ENCODE results near the gene GNRH2.
"Not testable (repeated sequence)": the region's sequence is repeated elsewhere in the genome, so short reads cannot be mapped to it uniquely, and the experiment has no call there.

The GNRH2 gene

DNA sequence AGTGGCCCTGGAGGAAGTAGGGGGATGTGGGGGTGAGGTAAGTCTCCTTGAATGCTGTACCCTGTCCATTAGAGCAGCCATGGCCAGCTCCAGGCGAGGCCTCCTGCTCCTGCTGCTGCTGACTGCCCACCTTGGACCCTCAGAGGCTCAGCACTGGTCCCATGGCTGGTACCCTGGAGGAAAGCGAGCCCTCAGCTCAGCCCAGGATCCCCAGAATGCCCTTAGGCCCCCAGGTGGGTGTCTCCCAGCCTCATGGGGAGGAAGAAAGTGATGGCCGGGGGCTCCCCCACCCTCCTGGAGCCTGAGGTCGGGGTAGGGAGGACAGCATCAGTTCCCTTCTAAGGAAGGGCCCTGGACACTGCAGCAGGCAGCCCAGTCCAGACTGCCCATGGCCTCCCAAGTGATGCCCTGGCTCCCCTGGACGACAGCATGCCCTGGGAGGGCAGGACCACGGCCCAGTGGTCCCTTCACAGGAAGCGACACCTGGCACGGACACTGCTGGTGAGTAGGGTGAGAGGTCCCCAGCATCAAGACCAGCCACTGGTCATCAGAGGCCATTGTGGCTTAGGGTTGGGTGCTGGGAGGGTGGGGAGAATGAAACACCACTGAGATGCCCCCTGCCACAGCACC is 1.0 kb downstream of the GNRH2 start:
- FAIRE-seq = no peak

- FAIRE-seq = no peak
Observed at GRCh38 chr20:3045042-3045815, 1.8 kb downstream of the GNRH2 start.

DNA sequence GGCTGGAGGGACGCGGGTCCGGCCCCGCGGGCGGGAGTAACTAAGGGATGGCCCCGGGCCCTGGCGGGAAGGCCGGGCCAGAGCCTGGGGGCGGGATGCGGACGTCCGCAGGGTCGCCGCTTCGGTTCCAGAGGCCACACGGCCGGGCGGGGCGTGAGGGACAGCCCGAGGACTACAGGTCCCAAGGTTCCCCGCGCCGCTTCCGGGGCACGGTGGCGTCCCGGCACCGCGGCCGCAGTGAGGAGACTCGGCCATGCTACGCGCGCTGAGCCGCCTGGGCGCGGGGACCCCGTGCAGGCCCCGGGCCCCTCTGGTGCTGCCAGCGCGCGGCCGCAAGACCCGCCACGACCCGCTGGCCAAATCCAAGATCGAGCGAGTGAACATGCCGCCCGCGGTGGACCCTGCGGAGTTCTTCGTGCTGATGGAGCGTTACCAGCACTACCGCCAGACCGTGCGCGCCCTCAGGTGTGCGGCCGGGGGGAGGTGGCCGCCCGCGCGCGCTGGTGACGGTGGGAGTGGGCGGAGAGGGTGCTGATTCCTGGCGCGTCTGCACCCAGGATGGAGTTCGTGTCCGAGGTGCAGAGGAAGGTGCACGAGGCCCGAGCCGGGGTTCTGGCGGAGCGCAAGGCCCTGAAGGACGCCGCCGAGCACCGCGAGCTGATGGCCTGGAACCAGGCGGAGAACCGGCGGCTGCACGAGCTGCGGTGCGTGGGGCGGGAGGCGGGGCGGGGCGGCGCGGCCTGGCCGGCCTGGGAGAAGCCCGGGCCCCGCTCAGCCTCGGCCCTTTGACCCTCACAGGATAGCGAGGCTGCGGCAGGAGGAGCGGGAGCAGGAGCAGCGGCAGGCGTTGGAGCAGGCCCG is 2.6 kb downstream of the GNRH2 start, which contains the start of gene MRPS26:
Gene MRPS26 (plus strand): TSS at position 237 of the 861 bp plus-strand sequence. CDS start 17 bp downstream, at position 254.
- FAIRE-seq = no peak

GRCh38 chr20:3046677-3047462 is 3.4 kb downstream of the GNRH2 start:
- no peak for FAIRE-seq

DNA sequence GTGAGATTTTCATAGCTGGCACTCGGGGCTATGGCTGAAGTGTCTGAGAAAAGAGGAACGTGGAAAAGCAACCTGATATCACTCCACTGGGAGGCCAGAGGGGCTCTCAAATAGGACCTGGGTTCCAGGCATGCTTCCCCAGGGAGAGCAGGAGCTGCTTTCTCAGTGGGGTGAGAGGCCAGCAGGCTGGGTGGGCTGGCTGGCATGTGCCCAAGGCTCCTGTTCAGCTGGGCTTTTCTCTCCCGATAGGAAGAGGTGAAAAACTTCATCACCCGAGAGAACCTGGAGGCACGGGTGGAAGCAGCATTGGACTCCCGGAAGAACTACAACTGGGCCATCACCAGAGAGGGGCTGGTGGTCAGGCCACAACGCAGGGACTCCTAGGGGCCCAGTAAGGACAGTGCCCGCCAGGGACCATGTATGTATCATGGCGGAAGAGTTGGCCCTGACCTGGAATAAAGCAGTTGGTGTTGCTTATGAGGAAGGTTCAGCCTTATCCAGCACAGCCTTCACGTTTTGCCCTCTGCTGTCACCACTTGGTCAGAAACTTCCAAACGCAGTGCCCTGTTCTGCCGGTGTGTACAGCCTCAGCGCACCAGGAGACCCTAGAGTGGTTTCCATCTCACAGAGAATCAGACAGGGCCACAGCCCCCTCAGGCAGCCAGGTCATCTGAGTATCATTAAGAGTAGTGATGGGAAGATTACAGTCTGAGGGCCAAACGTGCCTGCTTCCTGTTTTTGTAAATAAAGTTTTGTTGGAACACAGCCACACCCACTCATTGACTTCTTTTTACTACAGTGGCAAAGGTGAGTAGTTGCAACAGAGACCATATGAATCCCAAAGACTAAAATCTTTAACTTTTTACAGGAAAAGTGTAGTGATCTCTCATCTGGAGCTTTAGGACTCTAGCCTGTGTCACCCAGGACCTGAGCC is 4.3 kb downstream of the GNRH2 start:
- FAIRE-seq = no peak

- no peak for FAIRE-seq
Observed at GRCh38 chr20:3051385-3052019, 8.1 kb downstream of the GNRH2 start.

GRCh38 chr20:3059489-3059888 is 16.1 kb downstream of the GNRH2 start:
- FAIRE-seq = no peak

GRCh38 chr20:3064119-3064518 is 20.7 kb downstream of the GNRH2 start:
- FAIRE-seq = not testable (repeated sequence)

DNA sequence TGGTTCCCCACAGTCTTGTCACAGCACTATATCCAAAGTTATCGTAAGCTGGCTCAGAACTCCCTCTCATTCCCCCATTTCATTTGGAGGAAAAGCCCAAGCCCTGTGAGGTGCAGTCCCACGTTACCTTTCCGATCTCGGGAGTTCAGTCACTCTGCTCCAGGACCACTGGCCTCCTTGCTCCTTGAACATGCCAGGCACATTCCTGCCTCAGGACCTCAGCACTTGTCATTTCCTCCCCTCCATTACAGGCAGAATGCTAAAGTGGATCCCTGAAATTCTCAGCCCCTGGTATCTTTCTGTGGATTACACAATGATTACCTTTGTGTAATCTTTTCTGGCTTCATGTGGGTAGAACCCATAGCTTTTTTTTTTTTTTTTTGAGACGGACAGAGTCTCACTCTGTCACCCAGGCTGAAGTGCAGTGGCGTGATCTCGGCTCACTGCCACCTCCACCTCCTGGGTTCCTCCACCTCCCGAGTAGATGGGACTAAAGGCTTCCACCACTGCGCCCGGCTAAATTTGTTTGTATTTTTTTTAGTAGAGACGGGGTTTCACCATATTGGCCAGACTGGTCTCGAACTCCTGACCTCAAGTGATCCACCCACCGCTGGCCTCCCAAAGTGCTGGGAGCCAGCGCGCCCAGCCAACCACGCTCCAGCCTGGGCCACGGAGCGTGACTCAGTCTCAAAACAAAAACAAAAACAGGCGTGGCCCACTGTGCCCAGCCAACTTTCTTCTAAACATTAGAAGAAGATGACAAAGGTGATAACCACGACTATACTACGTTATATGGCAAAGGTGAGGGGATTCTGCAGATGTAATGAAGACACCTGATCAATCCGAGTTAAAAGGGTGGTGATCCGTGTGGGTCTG is 24.0 kb downstream of the GNRH2 start:
- no peak for FAIRE-seq

- FAIRE-seq = no peak
Observed at GRCh38 chr20:3068075-3068474, 24.7 kb downstream of the GNRH2 start.

- no peak for FAIRE-seq
Observed at GRCh38 chr20:3068986-3069900, 25.8 kb downstream of the GNRH2 start.

DNA sequence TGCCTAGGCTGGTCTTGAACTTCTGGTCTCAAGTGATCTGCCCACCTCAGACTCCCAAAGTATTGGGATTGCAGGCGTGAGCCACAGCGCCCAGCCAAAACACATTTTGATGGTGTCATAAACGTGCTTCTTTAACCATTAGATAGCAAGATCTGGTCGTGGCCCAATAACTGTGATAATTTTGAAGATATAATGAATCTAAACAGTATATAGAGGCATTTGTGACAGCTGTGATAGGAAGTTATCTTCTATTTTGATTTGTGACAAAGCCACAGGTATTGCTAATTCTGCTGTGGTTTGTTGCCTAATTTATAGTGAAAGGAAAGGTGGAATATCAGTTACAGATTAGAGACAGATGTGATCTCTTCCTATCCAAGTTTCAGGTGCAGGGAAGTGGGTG is 27.3 kb downstream of the GNRH2 start:
- FAIRE-seq = no peak

DNA sequence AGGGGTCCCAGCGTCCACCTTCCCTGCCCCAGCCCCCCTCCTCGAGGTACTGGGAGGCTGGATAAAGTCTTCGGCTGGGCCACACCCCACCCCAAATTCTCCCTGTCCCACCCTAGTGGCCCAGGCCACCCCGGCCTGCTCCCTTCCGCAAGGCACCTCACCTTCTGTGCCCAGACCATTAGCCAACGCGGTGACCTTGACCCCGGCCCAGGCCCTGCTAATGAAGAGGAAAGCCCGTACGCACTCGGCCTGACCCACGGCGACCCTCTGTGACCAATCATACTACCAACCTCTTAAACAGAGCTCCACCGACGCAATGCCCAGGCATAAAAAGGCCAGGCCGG is 27.8 kb downstream of the GNRH2 start:
- FAIRE-seq = no peak

DNA sequence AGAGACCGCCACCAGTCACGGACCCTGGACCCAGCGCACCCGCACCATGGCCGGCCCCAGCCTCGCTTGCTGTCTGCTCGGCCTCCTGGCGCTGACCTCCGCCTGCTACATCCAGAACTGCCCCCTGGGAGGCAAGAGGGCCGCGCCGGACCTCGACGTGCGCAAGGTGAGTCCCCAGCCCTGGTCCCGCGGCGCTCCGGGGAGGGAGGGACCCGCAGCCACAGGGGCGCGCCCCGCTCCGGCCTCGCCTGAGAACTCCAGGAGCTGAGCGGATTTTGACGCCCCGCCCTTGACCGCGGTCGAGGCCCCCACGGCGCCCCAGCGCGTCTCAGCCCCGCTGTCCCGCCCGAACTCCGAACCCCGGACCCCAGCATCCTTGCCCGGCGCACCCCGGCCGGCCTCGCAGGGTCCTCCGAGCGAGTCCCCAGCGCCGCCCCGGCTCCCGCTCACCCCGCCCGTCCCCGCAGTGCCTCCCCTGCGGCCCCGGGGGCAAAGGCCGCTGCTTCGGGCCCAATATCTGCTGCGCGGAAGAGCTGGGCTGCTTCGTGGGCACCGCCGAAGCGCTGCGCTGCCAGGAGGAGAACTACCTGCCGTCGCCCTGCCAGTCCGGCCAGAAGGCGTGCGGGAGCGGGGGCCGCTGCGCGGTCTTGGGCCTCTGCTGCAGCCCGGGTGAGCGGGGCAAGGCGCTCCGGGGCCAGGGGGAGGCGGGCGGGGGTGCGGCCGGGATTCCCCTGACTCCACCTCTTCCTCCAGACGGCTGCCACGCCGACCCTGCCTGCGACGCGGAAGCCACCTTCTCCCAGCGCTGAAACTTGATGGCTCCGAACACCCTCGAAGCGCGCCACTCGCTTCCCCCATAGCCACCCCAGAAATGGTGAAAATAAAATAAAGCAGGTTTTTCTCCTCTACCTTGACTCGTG is 28.4 kb downstream of the GNRH2 start, which contains the start of gene OXT:
Gene OXT (plus strand): TSS at position 11 of the 920 bp plus-strand sequence. CDS start 36 bp downstream, at position 47.
- FAIRE-seq = no peak

DNA sequence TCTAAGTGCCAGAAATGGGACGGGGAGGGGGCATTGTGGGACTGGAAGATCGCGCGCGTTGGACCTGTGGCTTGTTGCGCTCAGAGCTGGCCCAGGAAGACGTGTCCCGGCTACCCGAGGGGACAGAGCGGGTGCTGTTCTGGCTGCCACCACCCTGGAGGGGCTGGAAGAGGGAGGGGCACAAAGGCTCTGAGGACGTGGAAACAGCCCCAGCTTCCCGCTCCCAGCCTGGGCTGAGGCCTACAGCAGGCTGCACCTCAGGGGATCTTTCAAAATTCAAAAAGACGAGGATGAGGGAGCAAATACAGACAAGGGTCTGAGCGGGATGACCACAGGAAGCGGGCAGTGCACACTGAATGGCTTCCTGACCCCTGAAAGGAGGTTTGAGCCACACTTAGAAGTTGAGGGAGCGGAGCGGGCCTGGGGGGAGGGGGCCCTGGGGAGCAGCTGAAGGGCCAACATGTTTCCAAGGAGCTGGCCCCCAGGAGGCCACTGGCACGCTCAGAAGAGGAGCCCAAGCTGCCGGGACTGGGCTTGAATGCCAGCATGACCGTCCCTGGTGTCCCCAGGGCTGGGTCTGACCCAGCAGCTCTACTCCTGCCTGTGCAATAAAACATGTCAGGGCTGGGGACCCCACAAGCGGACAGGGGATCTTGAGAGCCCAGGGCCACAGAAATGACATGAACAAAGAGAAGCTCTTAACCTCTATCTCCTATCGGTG is 29.3 kb downstream of the GNRH2 start:
- FAIRE-seq = no peak

GRCh38 chr20:3073251-3073643 is 29.8 kb downstream of the GNRH2 start:
- not testable (repeated sequence) for FAIRE-seq

GRCh38 chr20:3074812-3075211 is 31.4 kb downstream of the GNRH2 start:
- FAIRE-seq = no peak

Data from colon (tissue), 2 donors.